IPS-20b (cell line): ENCODE data around the gene AFAP1.

Source experiments
- H3K27ac ChIP-seq: one replicate; pipeline ENCODE4 v1.5.1; 2013; ENCODE audit warnings: low read length
- H3K27me3 ChIP-seq: 2 replicates; pipeline ENCODE4 v1.6.1; 2013; ENCODE audit warnings: mild to moderate bottlenecking, low read length, inconsistent platforms; ENCODE audit not compliant: insufficient read depth
- H3K36me3 ChIP-seq: 2 replicates; pipeline ENCODE4 v1.6.1; 2013; ENCODE audit warnings: low read depth, mild to moderate bottlenecking, inconsistent platforms, low read length, moderate library complexity; ENCODE audit not compliant: insufficient read depth
- H3K4me1 ChIP-seq: 2 replicates; pipeline ENCODE4 v1.6.1; 2013; ENCODE audit warnings: mild to moderate bottlenecking, control low read depth, inconsistent platforms, low read length, moderate library complexity; ENCODE audit not compliant: insufficient read depth
- H3K4me3 ChIP-seq: 2 replicates; pipeline ENCODE4 v1.5.1; 2013; ENCODE audit warnings: mild to moderate bottlenecking, low read length, inconsistent platforms
- H3K9ac ChIP-seq: 2 replicates; pipeline ENCODE4 v1.6.1; 2013; ENCODE audit warnings: low read depth, mild to moderate bottlenecking, inconsistent platforms, low read length, moderate library complexity
- H3K9me3 ChIP-seq: 2 replicates; pipeline ENCODE4 v1.6.1; 2013; ENCODE audit warnings: mild to moderate bottlenecking, low read depth, low read length, inconsistent platforms; ENCODE audit not compliant: insufficient read depth

The AFAP1 gene

GRCh38 chr4:7939377-7940108 lies at the start of gene AFAP1:
Gene AFAP1 (minus strand): TSS chr4:7939861. CDS start chr4:7872078, 67,783 bp downstream.
- Histone ChIP-seq H3K9me3 (no peaks in the 10 kb centered on the region), H3K4me1 (peaks cover 7% of the 10 kb centered on the region), H3K4me3 (peak within 1 kb of the TSS; percentile 71), H3K9ac (peak within 1 kb of the TSS; percentile 61; the same call in 1 of the 2 replicates), H3K36me3 (no peaks in the 10 kb centered on the region), H3K27ac (no peak within 1 kb of the TSS), H3K27me3 (peaks cover 16% of the 10 kb centered on the region)

DNA sequence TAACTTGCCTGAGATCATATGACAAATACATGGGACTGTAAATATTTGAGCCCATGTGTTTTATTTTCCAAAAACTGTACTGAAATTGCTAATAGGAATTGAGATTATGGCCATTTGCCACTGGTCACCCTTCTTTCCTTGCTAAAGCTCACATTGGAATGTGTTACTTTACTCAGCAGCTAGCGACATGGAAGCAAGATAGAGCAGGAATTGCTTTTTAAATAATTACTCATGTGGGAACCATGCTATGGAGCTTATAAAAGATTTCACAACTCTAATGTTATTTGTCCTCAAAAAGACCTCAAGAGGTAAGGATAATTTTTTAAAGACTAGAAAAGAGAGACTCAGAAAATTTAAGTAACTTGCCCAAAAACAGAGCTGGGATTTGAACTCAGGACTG lies 48.8 kb upstream of the AFAP1 start:
- Histone ChIP-seq H3K4me3 (no peak overlapping the region), H3K27me3 (no peaks in the 10 kb centered on the region), H3K36me3 (no peaks in the 10 kb centered on the region), H3K4me1 (no peaks in the 10 kb centered on the region; the same call in 1 of the 2 replicates), H3K27ac (no peak overlapping the region), H3K9ac (no peak overlapping the region), H3K9me3 (no peaks in the 10 kb centered on the region)

DNA sequence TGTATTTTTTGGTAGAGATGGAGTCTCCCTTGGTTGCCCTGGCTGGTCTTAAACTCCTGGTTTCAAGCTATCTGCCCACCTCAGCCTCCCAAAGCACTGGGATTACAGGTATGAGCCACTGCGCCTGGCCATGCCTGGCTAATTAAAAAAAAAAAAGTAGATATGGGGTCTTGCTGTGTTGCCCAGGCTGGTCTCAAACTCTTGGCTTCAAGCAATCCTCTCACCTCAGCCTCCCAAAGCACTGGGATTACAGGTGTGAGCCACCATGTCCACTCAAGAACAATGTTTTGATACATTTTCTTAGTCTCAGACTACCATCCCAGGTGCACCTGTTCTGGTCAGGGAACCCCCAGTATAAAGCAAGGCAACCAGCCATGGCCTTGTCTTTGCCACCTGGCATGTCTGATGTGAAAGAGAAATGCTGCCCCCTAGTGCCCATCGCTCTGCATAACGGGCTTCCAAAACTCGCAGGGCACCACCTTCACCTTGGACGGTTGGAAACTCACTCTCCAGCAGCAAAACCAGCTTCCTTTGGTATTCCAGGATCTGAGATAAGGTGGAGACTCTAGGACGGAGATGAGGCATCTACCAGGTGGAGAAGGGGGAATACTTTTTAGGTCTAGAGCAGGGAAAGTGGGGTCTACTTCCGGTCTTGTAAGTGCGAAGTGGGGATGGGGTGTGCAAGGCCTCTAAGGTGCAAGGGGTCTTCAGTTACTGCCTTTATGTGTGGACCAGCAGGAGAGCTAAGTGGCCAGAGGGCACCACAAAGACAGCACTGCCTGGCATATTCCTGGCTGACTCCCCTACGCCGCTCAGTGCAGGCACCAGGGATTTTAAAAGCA lies 47.7 kb upstream of the AFAP1 start:
- Histone ChIP-seq H3K36me3 (no peaks in the 10 kb centered on the region), H3K27me3 (no peaks in the 10 kb centered on the region), H3K4me1 (no peaks in the 10 kb centered on the region; the same call in 1 of the 2 replicates), H3K4me3 (no peak overlapping the region), H3K9me3 (no peaks in the 10 kb centered on the region), H3K9ac (no peak overlapping the region), H3K27ac (no peak overlapping the region)

- Histone ChIP-seq H3K9me3 (no peaks in the 10 kb centered on the region), H3K36me3 (no peaks in the 10 kb centered on the region), H3K9ac (no peak overlapping the region), H3K4me1 (no peaks in the 10 kb centered on the region; the same call in 1 of the 2 replicates), H3K27ac (no peak overlapping the region), H3K4me3 (no peak overlapping the region), H3K27me3 (no peaks in the 10 kb centered on the region)
Measured at GRCh38 chr4:7985891-7986441, 46.3 kb upstream of the AFAP1 start.

GRCh38 chr4:7985072-7985471 lies 45.4 kb upstream of the AFAP1 start:
- Histone ChIP-seq H3K27ac (no peak overlapping the region), H3K36me3 (no peaks in the 10 kb centered on the region), H3K9ac (no peak overlapping the region), H3K9me3 (no peaks in the 10 kb centered on the region), H3K4me1 (no peaks in the 10 kb centered on the region; the same call in 1 of the 2 replicates), H3K27me3 (no peaks in the 10 kb centered on the region), H3K4me3 (no peak overlapping the region)

DNA sequence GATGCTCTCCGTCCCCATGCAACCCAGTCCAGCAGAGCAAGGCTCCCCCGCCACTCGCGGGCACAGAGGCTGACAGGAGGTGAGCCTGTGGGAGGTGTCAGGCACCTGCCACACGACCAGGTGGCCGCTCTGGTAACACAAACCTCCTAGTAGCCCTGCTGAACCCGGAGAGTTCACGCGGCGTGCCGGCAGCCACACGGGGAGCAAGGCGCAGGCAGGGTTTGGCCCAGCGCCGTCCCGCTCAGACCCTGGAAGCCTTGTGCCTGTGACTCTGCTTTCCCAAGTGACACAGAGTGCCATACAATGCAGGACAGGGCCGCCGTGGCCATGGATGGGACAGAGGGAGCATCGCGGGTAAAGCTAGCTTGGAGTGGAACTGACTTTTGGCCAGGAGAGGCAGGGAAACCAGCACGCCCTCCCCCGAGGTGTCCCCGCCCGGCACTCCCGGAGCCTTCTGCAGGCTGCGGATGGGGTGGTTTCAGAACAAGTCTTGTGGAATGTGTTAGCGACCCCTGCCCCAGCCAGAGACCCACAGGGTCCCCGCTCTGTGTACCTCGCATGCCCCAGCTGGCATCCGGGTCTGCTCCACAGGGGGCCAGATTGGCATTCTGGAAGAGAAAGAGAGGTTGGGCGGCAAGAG lies 44.7 kb upstream of the AFAP1 start:
- Histone ChIP-seq H3K36me3 (no peaks in the 10 kb centered on the region), H3K9ac (no peak overlapping the region), H3K4me1 (peaks cover 7% of the 10 kb centered on the region; the same call in 1 of the 2 replicates), H3K9me3 (no peaks in the 10 kb centered on the region), H3K27me3 (no peaks in the 10 kb centered on the region), H3K4me3 (no peak overlapping the region), H3K27ac (no peak overlapping the region)

- H3K4me3 ChIP-seq = no peak overlapping the region
- H3K36me3 ChIP-seq = no peaks in the 10 kb centered on the region
- peaks cover 18% of the 10 kb centered on the region for H3K4me1 ChIP-seq
- no peaks in the 10 kb centered on the region for H3K9me3 ChIP-seq
- no peaks in the 10 kb centered on the region for H3K27me3 ChIP-seq
- no peak overlapping the region for H3K27ac ChIP-seq
- no peak overlapping the region for H3K9ac ChIP-seq
Measured at GRCh38 chr4:7983296-7983695, 43.6 kb upstream of the AFAP1 start.

GRCh38 chr4:7981738-7982394 lies 42.2 kb upstream of the AFAP1 start:
- H3K27me3 ChIP-seq = no peaks in the 10 kb centered on the region
- no peak overlapping the region for H3K27ac ChIP-seq
- no peaks in the 10 kb centered on the region for H3K9me3 ChIP-seq
- peaks cover 18% of the 10 kb centered on the region for H3K4me1 ChIP-seq
- H3K36me3 ChIP-seq = no peaks in the 10 kb centered on the region
- no peak overlapping the region for H3K9ac ChIP-seq
- H3K4me3 ChIP-seq = no peak overlapping the region

DNA sequence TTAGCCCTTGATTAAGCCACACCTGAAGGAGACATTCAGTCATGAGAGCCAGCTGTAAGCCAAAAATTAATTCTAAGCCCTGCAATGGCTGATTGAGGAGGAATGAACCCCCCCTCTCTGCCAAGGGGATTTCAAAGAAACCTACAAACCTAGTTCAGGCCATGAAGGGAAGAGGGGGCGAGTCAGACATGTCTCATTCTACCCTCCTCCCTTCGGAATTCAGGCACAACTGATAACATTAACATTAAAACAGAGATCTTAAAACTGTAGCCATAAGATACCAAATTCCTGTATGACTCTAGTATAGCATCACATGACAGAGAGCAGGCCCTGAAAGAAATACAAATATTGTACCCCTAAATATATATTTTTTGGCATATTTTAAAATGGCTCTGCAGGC lies 40.4 kb upstream of the AFAP1 start:
- H3K9ac ChIP-seq = no peak overlapping the region

GRCh38 chr4:7979652-7979968 lies 39.9 kb upstream of the AFAP1 start:
- H3K9me3 ChIP-seq = no peaks in the 10 kb centered on the region
- H3K27ac ChIP-seq = peak overlapping the region; percentile 4
- peak overlapping the region; percentile 27; the same call in 1 of the 2 replicates for H3K9ac ChIP-seq
- no peak overlapping the region for H3K4me3 ChIP-seq
- peaks cover 18% of the 10 kb centered on the region for H3K4me1 ChIP-seq
- H3K36me3 ChIP-seq = no peaks in the 10 kb centered on the region
- no peaks in the 10 kb centered on the region for H3K27me3 ChIP-seq

More for the DNA sequence above, 40.4 kb upstream of the AFAP1 start:
- Histone ChIP-seq H3K9me3 (no peaks in the 10 kb centered on the region), H3K4me1 (peaks cover 18% of the 10 kb centered on the region), H3K36me3 (no peaks in the 10 kb centered on the region), H3K4me3 (no peak overlapping the region), H3K27me3 (no peaks in the 10 kb centered on the region), H3K27ac (peak overlapping the region; percentile 4)
